Measurements from ENCODE around the gene PEPD.

DNA sequence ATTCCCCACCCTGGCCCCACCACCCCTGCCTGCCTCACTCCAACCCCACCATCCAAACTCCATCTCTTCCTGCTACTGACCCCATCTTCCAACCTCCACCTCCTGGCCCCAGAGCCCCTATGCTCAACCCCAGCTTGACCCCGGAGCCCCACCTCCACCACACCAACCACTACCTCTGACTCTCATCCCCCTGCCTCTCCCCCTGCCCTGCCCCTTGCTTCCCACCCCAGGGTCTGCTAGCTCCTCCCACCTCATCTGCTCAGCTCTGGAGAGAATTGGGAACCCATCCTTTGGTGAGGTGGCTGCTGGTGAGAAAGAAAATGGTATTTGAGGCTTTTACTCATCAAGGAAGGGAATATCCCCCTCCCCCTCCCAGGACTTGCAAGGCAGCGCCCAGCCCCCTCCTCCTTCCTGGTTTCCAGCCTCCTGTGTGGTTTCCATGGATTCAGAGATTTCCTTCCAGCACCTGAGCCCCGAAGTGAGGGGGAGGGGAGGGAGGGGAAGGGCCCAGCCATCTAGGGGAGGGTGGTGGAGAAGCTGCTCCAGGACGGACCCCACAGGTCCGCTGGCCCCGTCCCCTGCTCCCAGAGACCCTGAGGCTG is 11.4 kb upstream of the PEPD start:
- TF ChIP-seq GATA2 (IDR thresholded peaks at IDR 0.05; ENCODE audit: low read depth, low read length) (no peak), GATA3 (IDR thresholded peaks at IDR 0.05; ENCODE audit: low read depth, low read length) (no peak)

Data from SH-SY5Y (cell line).